ENCODE results near the gene PTGER2.

- TF ChIP-seq, protein P1, sequence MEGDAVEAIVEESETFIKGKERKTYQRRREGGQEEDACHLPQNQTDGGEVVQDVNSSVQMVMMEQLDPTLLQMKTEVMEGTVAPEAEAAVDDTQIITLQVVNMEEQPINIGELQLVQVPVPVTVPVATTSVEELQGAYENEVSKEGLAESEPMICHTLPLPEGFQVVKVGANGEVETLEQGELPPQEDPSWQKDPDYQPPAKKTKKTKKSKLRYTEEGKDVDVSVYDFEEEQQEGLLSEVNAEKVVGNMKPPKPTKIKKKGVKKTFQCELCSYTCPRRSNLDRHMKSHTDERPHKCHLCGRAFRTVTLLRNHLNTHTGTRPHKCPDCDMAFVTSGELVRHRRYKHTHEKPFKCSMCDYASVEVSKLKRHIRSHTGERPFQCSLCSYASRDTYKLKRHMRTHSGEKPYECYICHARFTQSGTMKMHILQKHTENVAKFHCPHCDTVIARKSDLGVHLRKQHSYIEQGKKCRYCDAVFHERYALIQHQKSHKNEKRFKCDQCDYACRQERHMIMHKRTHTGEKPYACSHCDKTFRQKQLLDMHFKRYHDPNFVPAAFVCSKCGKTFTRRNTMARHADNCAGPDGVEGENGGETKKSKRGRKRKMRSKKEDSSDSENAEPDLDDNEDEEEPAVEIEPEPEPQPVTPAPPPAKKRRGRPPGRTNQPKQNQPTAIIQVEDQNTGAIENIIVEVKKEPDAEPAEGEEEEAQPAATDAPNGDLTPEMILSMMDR (optimal IDR thresholded peaks at IDR 0.05 in 1 of 3, IDR thresholded peaks at IDR 0.05 in 1 of 3, conservative IDR thresholded peaks at IDR 0.05 in 1 of 3; ENCODE audit: extremely low read depth in 1 of 3, insufficient read depth in 2 of 3, low read length in 3 of 3): no peak
- TF ChIP-seq EZH2 (IDR thresholded peaks at IDR 0.05; ENCODE audit: low read length): no peak
Observed at GRCh38 chr14:52370406-52370935, 56.4 kb downstream of the PTGER2 start.

Measured in keratinocyte (primary cell).